CD4-positive, alpha-beta T cell treated with Interleukin-12 subunit alpha and Interleukin-12 subunit beta, for 1 hour (primary cell): Measurements from ENCODE around the gene SBF2.

Experiments used
- DNase-seq: peaks from one replicate; pipeline ENCODE4 v3.0.0-alpha.2; 2020

SBF2 gene

DNA sequence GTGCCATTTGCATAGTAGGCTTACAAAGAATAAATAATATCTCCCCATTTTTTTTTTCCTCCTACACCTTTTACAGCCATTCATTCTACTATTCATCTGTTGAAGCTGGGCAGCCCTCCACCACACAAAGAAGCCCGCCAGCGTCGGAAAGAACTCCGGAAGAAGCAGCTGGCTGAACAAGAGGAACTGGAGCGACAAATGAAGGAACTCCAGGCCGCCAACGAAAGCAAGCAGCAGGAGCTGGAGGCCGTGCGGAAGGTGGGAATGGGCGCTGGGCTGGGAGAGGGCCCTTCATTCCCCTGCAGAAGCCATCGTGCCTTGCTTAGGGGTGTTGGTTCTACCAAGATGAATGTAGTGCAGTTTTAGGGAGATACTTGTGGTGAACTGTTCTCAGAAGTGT lies 561.6 kb downstream of the SBF2 start:
- no peak for DNase-seq

GRCh38 chr11:9731256-9731655 lies 562.8 kb downstream of the SBF2 start:
- DNase-seq = no peak
